ENCODE measurements around the gene SLAIN1. TPM values are rescaled to one million over a fixed set of nuclear protein-coding genes. Genes with fewer than 3 reads are reported as not detected.

The SLAIN1 gene
- total and polyA plus RNA-seq, 2 of the 4 experiments (the other 2 are of a cell fraction) = 0.29 to 0.36 TPM

- no peak overlapping the region for H2AK9ac ChIP-seq (replicated peaks; ENCODE audit: low read depth, low read length, poor library complexity)
- CTCF ChIA-PET = no interaction called here
- H3K27me3 ChIP-seq (ENCODE audit: control insufficient read depth, insufficient read depth, low read length) = no peaks in the 10 kb centered on the region
- no peak overlapping the region for H2BK5ac ChIP-seq (ENCODE audit: low read depth, low read length, poor library complexity, severe bottlenecking)
- no peaks in the 10 kb centered on the region for H4K20me1 ChIP-seq (ENCODE audit: insufficient read depth, low read length)
- in situ Hi-C loops (cut with MboI; ENCODE audit: low sequenced_read_pairs) = no loop called here
- BruUV-seq (replicated peaks) = no TSS peak
- H3K79me1 ChIP-seq (ENCODE audit: low read depth in 1 of 2, low read length in 2 of 2) = no peaks in the 10 kb centered on the region
- no peak overlapping the region for H3K4me2 ChIP-seq (ENCODE audit: low read depth, low read length)
- dilution Hi-C loops (cut with HindIII; ENCODE audit: low sequenced_read_pairs, unreplicated experiment) = no loop called here
- H4K8ac ChIP-seq (ENCODE audit: low read depth in 2 of 2, low read length in 2 of 2) = no peak overlapping the region
- no peak for ATAC-seq (ENCODE audit: low read depth)
- H2BK15ac ChIP-seq (ENCODE audit: low read depth, low read length) = no peak overlapping the region
- POLR2A ChIA-PET (ENCODE audit: unreplicated experiment) = no interaction called here
- no peak overlapping the region for H3K18ac ChIP-seq (ENCODE audit: low read depth, low read length)
- H4K91ac ChIP-seq (ENCODE audit: insufficient read depth, low read depth, low read length) = no peak overlapping the region
- H4K5ac ChIP-seq (ENCODE audit: low read depth, low read length) = no peak overlapping the region
- H3K9me3 ChIP-seq (ENCODE audit: control insufficient read depth, insufficient read depth, low read length) = no peaks in the 10 kb centered on the region
- H2BK20ac ChIP-seq (ENCODE audit: low read depth, low read length) = no peak overlapping the region
- no peak overlapping the region for H3K9ac ChIP-seq (ENCODE audit: low read depth, low read length)
- H2AFZ ChIP-seq (replicated peaks; ENCODE audit: low read length, poor library complexity) = no peak overlapping the region
- no peak overlapping the region for H2BK120ac ChIP-seq (ENCODE audit: low read depth, low read length)
- no peak overlapping the region for H3K23ac ChIP-seq (ENCODE audit: low read depth, low read length)
- no peak for DNase-seq
- H3K4ac ChIP-seq (ENCODE audit: low read depth, low read length) = no peak overlapping the region
- H3K36me3 ChIP-seq (ENCODE audit: control insufficient read depth, insufficient read depth, low read length) = no peaks in the 10 kb centered on the region
- H3K4me3 ChIP-seq (ENCODE audit: insufficient read depth, low read depth, low read length) = no peak overlapping the region
- TF ChIP-seq USF2 (IDR thresholded peaks at IDR 0.05; ENCODE audit: low read depth, low read length) = no peak
- TF ChIP-seq POLR2A (IDR thresholded peaks at IDR 0.05; ENCODE audit: low read depth, low read length) = no peak
- TF ChIP-seq CHD1 (IDR thresholded peaks at IDR 0.05; ENCODE audit: low read depth, low read length) = no peak
- no peak for TF ChIP-seq BHLHE40 (IDR thresholded peaks at IDR 0.05; ENCODE audit: low read depth, low read length)
- no peak for TF ChIP-seq NFE2L2 (IDR thresholded peaks at IDR 0.05; ENCODE audit: low read depth, low read length)
- TF ChIP-seq RFX5 (IDR thresholded peaks at IDR 0.05; ENCODE audit: low read depth, low read length) = no peak
- no peak for TF ChIP-seq RCOR1 (IDR thresholded peaks at IDR 0.05; ENCODE audit: insufficient replicate concordance, low read length)
- TF ChIP-seq MAFK (IDR thresholded peaks at IDR 0.05; ENCODE audit: low read depth, low read length) = no peak
- no peak for TF ChIP-seq MXI1 (IDR thresholded peaks at IDR 0.05; ENCODE audit: borderline replicate concordance, low read depth, low read length)
- no peak for TF ChIP-seq CTCF (conservative IDR thresholded peaks at IDR 0.05; ENCODE audit: low read depth, low read length)
- TF ChIP-seq ELK1 (IDR thresholded peaks at IDR 0.05; ENCODE audit: borderline replicate concordance, low read depth, low read length) = no peak
- no peak for TF ChIP-seq CEBPB (IDR thresholded peaks at IDR 0.05; ENCODE audit: low read depth, low read length)
- TF ChIP-seq FOS (IDR thresholded peaks at IDR 0.05; ENCODE audit: low read depth, low read length) = no peak
- no peak for TF ChIP-seq MAZ (IDR thresholded peaks at IDR 0.05; ENCODE audit: borderline replicate concordance, low read depth, low read length)
- TF ChIP-seq SMC3 (IDR thresholded peaks at IDR 0.05; ENCODE audit: low read depth, low read length) = no peak
- no peak for TF ChIP-seq RAD21 (IDR thresholded peaks at IDR 0.05; ENCODE audit: low read length)
- H3K27ac ChIP-seq (ENCODE audit: insufficient read depth, low read length) = no peak overlapping the region
- H3K56ac ChIP-seq (ENCODE audit: extremely low read depth, insufficient read depth, low read length) = no peak overlapping the region
- H3K14ac ChIP-seq (replicated peaks; ENCODE audit: low read depth, low read length) = no peak overlapping the region
- no peak overlapping the region for H2AK5ac ChIP-seq (ENCODE audit: low read depth, low read length)
- H3K4me1 ChIP-seq (ENCODE audit: control insufficient read depth, insufficient read depth, low read length) = no peaks in the 10 kb centered on the region
- intact Hi-C loops (cut with micrococcal nuclease) = no loop called here
- no peaks in the 10 kb centered on the region for H3K9me1 ChIP-seq (ENCODE audit: insufficient read depth, low read length)
These were observed 21.6 kb downstream of the SLAIN1 start for GRCh38 chr13:77719128-77719527.
